Measurements from ENCODE around the gene PCNX2.

Gene PCNX2

GRCh38 chr1:233055879-233056641, 239.5 kb downstream of the PCNX2 start:
- DNase-seq: no peak

GRCh38 chr1:233045588-233045987, 249.9 kb downstream of the PCNX2 start:
- DNase-seq: no peak

- DNase-seq: no peak
Measured at GRCh38 chr1:233042834-233043233, 252.7 kb downstream of the PCNX2 start.

GRCh38 chr1:233040494-233040893, 255.0 kb downstream of the PCNX2 start:
- no peak for DNase-seq

- no peak for DNase-seq
Measured at GRCh38 chr1:233038581-233038980, 256.9 kb downstream of the PCNX2 start.

- DNase-seq: no peak
Measured at GRCh38 chr1:233037843-233038242, 257.7 kb downstream of the PCNX2 start.

GRCh38 chr1:233034836-233035235, 260.7 kb downstream of the PCNX2 start:
- DNase-seq: no peak

- no peak for DNase-seq
Measured at GRCh38 chr1:233033361-233033760, 262.2 kb downstream of the PCNX2 start.

GRCh38 chr1:233032916-233033315, 262.6 kb downstream of the PCNX2 start:
- no peak for DNase-seq

GRCh38 chr1:233031521-233031920, 264.0 kb downstream of the PCNX2 start:
- no peak for DNase-seq

- no peak for DNase-seq
Measured at GRCh38 chr1:233027046-233027445, 268.5 kb downstream of the PCNX2 start.

- no peak for DNase-seq
Measured at GRCh38 chr1:233025567-233025966, 270.0 kb downstream of the PCNX2 start.

- peak; percentile 70 for DNase-seq
Measured at GRCh38 chr1:233025157-233025556, 270.4 kb downstream of the PCNX2 start.

GRCh38 chr1:233024199-233024598, 271.3 kb downstream of the PCNX2 start:
- DNase-seq: no peak

GRCh38 chr1:233022246-233022645, 273.3 kb downstream of the PCNX2 start:
- no peak for DNase-seq

GRCh38 chr1:233020426-233020825, 275.1 kb downstream of the PCNX2 start:
- DNase-seq: no peak

GRCh38 chr1:233019778-233020325, 275.7 kb downstream of the PCNX2 start:
- DNase-seq: no peak

GRCh38 chr1:233019083-233019482, 276.4 kb downstream of the PCNX2 start:
- no peak for DNase-seq

- DNase-seq: no peak
Measured at GRCh38 chr1:233016798-233017197, 278.7 kb downstream of the PCNX2 start.

- DNase-seq: no peak
Measured at GRCh38 chr1:233015965-233016364, 279.6 kb downstream of the PCNX2 start.

- no peak for DNase-seq
Measured at GRCh38 chr1:233012021-233012420, 283.5 kb downstream of the PCNX2 start.

GRCh38 chr1:233010146-233010545, 285.4 kb downstream of the PCNX2 start:
- no peak for DNase-seq

GRCh38 chr1:233006541-233006973, 289.0 kb downstream of the PCNX2 start:
- peak; percentile 17 for DNase-seq

- no peak for DNase-seq
Measured at GRCh38 chr1:233006108-233006507, 289.4 kb downstream of the PCNX2 start.

- DNase-seq: peak; percentile 78
Measured at GRCh38 chr1:233005703-233006102, 289.8 kb downstream of the PCNX2 start.
